ENCODE data around the gene TAB2.
"Not testable (repeated sequence)": the region's sequence is repeated elsewhere in the genome, so short reads cannot be mapped to it uniquely, and the experiment has no call there.

Gene TAB2

GRCh38 chr6:149459761-149460160 lies 142.2 kb downstream of the TAB2 start:
- no peak for DNase-seq (ENCODE audit: low read depth, low spot score)

GRCh38 chr6:149460249-149460648 lies 142.7 kb downstream of the TAB2 start:
- not testable (repeated sequence) for DNase-seq (ENCODE audit: low read depth, low spot score)
